DOHH2 (cell line): ENCODE data around the gene RAB4A.

ENCODE experiments used
- EZH2phosphoT487 ChIP-seq: fragments of 200-600 bp; sonication (generic); IDR thresholded peaks from 2 replicates; pipeline ENCODE4 v1.6.1; 2017; ENCODE audit warnings: borderline replicate concordance, mild to moderate bottlenecking, antibody characterized with exemption, low read length, moderate library complexity, mixed read lengths
- TF ChIP-seq, protein P1 (sequence below): fragments of 200-600 bp; sonication (generic); IDR thresholded peaks from one replicate; pipeline ENCODE4 v1.5.1; 2014; ENCODE audit warnings: antibody characterized with exemption, mild to moderate bottlenecking, low read depth, low read length; ENCODE audit not compliant: poor library complexity, severe bottlenecking

DNA sequence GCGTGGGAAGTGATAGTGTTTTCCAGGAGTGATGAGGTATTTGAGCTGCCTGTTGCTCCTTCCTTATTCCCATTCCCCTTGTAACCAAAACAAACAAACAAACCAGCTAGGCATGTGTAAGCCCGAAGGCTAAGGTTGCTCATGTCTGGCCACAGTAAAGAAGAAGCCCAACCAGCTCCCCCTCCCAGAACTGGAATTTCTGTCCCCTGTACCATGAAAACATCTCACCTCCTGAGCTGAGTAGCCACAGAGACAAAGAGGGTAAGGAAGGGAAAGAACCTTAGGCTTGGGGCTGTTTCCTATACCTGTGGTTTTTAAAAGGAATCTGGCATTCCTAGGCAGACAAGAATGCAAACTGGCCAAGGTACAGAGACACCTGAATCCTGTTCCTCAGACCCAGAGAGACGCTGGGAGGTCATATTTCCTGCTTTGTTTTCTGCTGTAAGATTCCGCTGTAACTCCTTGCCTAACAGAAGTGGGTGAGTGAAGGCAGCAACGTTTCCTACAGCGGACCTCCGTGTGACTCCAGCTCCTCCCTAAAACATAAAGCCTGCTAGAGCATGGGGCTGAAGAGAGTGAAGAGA lies 41.7 kb upstream of the RAB4A start:
- TF ChIP-seq, protein P1, sequence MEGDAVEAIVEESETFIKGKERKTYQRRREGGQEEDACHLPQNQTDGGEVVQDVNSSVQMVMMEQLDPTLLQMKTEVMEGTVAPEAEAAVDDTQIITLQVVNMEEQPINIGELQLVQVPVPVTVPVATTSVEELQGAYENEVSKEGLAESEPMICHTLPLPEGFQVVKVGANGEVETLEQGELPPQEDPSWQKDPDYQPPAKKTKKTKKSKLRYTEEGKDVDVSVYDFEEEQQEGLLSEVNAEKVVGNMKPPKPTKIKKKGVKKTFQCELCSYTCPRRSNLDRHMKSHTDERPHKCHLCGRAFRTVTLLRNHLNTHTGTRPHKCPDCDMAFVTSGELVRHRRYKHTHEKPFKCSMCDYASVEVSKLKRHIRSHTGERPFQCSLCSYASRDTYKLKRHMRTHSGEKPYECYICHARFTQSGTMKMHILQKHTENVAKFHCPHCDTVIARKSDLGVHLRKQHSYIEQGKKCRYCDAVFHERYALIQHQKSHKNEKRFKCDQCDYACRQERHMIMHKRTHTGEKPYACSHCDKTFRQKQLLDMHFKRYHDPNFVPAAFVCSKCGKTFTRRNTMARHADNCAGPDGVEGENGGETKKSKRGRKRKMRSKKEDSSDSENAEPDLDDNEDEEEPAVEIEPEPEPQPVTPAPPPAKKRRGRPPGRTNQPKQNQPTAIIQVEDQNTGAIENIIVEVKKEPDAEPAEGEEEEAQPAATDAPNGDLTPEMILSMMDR, result no peak
- TF ChIP-seq EZH2phosphoT487, result no peak
